C1 segment of cervical spinal cord (tissue), 14 donors: ENCODE measurements around the gene CTNNA3.

Source experiments
- DNase-seq, 14 donors: peaks; one replicate each; lab custom pipeline; 2025; lab: John Stamatoyannopoulos, UW

Gene CTNNA3

GRCh38 chr10:65949526-65949925 lies 1746.5 kb downstream of the CTNNA3 start:
- DNase-seq, result no peak

DNA sequence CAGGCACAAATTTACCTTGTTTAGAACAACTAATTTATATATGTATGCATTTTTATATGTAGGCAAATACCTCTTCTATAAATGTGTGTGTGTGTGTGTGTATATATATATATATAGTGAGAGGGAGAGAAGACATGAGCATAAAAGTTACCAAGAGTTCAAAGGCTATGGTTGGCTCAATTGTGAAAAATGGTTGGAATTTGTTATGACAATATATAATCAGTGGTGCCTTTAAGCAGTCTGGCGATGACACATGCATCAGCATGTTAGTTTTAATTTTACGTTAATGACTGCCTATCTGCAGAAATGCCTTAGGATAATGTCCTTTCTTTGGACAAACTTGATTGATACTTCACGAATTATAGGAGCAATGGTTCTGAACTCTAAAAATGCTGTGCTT lies 1750.9 kb downstream of the CTNNA3 start:
- no peak for DNase-seq

GRCh38 chr10:65943451-65943850 lies 1752.5 kb downstream of the CTNNA3 start:
- DNase-seq, result no peak

DNA sequence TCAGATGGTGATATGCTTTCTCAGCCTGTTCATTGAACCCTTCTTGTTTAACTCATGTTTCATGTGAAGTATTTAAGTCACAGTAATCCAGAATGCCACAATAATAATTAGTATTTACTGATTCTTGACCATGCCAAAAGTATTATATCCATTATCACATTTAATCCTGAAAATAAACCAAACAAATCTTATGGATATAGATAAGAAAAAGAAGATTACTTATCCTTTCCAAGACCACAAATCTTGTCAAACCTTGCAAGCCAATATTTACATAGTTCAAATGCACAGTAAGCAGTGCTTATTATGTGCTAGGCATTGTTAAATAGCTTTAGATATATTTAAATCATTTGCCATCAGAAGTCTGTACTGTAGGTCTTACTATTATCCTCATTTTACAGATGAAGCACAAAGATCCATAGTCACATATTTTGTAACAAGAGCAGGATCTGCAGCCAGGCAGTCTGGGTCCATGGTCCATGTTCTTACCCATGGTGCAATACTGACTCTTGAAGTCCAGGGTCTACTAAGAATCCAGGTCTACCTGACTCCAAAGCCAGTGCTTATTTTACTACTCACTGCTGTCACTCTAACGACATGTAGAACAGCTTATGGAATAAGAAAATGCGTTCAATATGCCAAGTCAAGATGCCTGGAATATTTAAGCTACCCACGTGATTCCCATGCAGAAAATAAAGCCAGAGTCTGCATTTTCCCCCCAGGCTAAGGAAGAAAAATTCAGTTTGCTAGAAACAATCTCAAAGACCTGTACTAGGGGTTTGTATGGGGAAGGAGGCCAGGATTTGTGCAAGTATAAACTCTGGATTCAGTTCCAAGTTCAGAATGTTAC lies 1755.0 kb downstream of the CTNNA3 start:
- no peak for DNase-seq

DNA sequence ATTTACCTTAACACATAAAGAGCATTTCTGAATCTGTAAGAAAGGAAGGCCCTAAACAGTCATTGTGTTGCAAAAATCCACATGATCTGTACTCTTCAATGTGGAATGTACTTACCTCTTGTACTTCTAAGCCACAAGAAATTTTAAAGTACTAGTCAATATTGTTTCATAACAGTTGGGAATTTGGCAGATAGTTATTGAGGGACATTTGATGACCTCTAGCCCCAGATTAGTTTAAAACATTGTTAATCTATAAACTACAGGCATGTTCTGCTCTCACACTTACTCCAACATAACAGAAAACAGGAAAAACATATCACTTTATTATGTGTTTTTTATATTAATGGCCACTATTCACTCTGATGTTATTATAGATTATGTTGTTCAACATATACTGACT lies 1755.9 kb downstream of the CTNNA3 start:
- DNase-seq, result no peak

- no peak for DNase-seq
Observed at GRCh38 chr10:65931291-65932070, 1764.5 kb downstream of the CTNNA3 start.

DNA sequence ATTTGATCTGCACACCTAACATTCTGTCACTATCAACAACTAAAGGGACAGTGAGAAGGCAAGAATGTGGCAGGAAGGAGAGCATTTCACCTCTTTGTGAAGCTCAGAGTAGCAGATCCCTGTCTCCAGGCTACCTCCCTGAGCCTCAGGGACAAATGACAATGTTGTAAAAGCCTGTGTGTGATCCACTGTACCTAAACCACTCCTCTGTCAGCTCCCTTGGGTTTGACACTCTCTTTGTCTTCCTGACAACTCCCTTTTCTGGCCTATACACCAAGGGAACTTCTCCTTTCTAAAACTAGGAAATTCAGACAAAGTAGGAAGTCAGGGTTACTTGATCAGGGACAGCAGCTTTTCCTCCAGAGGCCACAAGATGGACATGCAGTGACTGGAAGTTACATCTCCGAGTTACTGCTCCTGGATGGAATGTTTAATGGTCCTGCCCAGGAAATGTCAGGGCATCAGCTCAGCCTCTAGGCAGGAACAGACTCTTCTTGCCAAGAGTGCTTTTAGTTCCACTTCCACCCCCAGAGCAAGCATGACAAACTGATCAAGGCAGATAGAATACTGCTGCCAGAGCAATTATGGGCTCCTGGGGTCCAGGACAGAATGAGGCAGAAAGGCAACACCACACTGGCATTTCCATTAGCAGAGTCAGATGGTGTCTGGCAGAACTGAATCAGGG lies 1784.7 kb downstream of the CTNNA3 start:
- peak in 2 of 14 donors; percentile 0 to 3 for DNase-seq

- no peak for DNase-seq
Observed at GRCh38 chr10:65910209-65910608, 1785.8 kb downstream of the CTNNA3 start.

GRCh38 chr10:65907199-65907712 lies 1788.7 kb downstream of the CTNNA3 start:
- DNase-seq, result peak in 1 of 14 donors; percentile 35

DNA sequence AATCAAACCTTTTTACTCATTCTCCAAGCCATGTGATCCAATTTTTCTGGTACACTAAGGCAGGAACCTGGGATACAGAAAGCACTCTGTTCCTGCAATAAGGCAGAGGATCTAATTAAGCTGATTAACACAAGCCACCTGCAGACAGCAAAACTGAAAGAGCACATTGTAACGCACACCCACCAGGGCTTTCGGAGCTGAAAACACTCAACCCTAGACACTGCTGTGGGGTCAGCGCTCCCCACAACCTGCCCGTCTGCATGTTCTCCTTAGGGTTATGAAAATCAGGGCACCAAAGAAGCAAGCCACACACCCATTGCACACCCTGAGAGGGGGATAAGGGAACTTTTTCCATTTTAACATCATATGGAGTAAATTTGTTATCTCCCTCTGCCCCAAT lies 1792.4 kb downstream of the CTNNA3 start:
- DNase-seq, result no peak

GRCh38 chr10:65900271-65900670 lies 1795.7 kb downstream of the CTNNA3 start:
- no peak for DNase-seq

GRCh38 chr10:65898055-65898454 lies 1797.9 kb downstream of the CTNNA3 start:
- DNase-seq, result no peak

DNA sequence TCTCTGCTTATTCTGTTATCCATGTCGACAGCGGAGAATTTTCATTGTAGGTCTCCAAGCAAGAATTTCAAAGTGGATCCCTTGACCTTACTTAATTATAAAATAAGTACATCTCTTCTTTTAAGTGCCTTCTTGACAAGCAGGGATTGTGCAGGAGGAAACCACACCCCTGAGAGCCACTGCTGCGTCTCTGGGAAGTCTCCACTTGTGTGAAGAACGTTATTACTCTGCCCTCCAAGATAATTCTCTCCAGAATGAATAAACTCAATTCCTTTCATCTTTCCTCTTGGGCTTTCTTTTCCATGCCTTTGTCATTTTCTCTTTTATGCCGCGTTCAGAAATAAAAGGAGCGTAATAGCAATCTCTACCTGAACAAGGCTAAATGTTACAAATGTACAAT lies 1801.0 kb downstream of the CTNNA3 start:
- DNase-seq, result no peak

DNA sequence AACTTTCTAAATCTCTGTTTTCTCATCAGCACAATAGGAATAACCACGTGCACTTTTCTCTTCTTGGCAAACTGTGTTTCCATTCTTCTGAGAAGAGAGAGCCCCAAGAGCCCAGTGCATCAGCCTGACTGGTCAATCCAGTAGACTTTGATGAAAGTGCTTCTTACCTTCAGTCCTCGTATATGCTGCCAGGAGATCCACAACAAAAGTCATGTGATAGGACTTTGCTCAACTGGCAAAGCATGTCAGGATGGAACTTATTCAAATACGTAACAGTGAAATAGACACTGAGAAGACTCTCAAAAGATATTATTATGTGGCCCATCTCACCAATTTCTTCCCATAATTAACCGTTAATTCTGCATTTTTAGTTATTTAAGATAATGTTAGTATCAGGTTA lies 1801.6 kb downstream of the CTNNA3 start:
- DNase-seq, result no peak

DNA sequence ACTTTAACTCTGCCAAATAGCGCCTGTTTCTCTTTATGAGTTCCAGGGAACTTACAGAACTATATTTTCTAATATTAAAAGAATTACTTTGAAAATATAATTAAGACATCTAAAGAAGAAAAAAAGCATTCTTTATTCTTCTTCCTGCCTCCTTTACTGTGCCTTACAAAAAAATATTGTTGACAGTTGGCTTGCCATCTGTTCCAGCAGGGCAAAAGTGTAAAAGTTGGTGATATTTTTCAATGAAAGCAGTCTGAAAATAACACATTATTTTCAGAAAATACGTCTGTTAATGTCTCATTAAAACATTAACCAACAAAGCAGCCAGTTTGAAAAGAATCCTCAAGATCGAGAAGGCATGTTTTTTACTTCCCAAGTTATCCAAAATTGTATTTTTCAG lies 1802.3 kb downstream of the CTNNA3 start:
- no peak for DNase-seq

DNA sequence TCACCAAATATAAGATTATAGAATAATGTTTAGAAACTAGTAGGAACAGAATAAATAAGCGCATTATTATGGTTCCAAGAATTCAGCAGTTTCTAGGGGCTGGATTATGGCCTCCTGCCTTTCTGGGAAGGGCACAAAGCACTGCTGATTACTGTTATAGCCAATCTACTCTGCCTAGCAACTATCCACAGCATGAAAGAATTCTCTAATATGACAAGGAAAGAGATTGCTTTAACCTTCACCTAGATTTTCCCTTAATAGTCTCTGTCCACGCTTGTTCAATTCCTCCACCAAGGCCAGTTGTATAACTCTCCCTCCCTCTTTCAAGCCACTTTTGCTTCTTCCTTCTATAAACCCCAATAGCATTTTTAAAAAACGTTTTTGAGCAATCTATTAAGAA lies 1803.7 kb downstream of the CTNNA3 start:
- DNase-seq, result no peak

DNA sequence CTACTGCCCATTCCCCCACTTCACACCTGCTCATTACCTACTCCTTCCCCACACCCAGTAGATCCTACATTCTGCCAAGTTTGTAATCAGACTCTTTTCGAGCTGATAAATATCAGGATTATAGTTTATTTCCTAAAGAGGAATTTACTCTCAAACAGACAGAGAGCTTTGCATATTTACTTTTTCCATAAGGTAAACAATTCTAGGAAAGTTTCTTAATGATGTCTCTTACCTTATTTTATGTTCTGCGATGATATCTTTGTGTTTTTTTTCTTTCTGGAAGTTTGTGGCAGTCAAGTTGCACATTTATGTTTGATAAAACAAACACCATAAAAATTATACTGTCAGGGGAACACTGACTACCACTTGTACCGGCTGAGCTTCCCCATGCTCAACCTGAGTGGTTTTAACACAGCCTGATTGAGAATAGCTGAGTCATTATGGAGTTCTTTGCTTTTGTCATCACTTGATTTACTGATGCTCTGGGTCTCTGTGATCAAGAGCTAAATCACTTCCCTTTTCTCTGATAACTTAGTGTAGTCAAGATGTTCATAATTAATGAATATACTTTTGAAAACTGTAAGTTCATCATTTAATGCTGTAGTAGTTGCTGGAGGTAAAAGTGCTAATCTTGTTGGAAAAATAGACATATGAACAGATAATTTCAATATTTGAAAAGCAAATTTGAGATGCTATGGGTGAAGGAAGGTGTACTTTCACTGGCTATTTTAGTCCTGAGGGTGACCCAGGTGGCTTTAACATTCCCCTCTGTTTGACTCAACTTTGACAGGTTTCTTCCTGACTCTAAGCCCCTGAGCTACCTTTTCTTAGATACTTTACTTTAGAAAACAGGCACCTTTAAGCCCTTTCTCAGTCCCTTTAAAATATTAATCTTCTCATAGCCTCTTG lies 1804.7 kb downstream of the CTNNA3 start:
- DNase-seq, result no peak

DNA sequence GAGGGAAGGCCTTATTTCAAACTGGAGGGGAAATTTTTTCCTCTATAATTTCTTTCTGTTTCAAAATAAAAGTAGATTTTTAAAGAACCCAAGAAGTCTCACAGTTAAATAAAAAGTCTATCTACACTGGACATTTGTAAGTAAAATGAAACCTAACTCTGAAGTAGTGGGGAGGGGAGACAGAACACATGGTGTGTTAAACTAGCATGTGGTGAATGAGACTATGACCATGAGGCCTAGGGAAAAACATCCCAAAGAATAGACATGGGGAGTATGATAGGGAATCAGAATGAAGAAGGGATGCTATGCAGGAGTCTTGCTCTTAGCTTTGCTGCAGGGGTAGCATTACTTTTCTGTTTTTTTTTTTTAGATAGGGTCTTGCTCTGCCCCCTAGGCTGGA lies 1831.5 kb downstream of the CTNNA3 start:
- DNase-seq, result no peak

GRCh38 chr10:65864036-65864435 lies 1832.0 kb downstream of the CTNNA3 start:
- DNase-seq, result no peak
